ENCODE measurements around the gene PADI3. TPM values are rescaled to one million over a fixed set of nuclear protein-coding genes. Genes with fewer than 3 reads are reported as not detected.

Gene PADI3
- total RNA-seq, 2 donors from 2014 or later = not detected

- Mint-ChIP-seq H3K4me1 (ENCODE audit: low read depth) (peaks cover 59% of the 10 kb centered on the region), H3K4me3 (no peak overlapping the region), H3K27me3 (ENCODE audit: low read depth) (peaks cover 39% of the 10 kb centered on the region), H3K27ac (no peak overlapping the region), H3K36me3 (ENCODE audit: insufficient read depth in 2 of 2) (no peaks in the 10 kb centered on the region), H3K9me3 (no peaks in the 10 kb centered on the region)
- ATAC-seq (replicated peaks in 1 of 2) (no peak), DNase-seq (no peak)
Measured at GRCh38 chr1:17209430-17209829, 39.5 kb upstream of the PADI3 start.

- H3K4me3 Mint-ChIP-seq = no peak overlapping the region
- no peak for DNase-seq
- H3K27me3 Mint-ChIP-seq (ENCODE audit: low read depth) = peaks cover 41% of the 10 kb centered on the region
- no peaks in the 10 kb centered on the region for H3K36me3 Mint-ChIP-seq (ENCODE audit: insufficient read depth in 2 of 2)
- no peaks in the 10 kb centered on the region for H3K9me3 Mint-ChIP-seq
- peaks cover 53% of the 10 kb centered on the region for H3K4me1 Mint-ChIP-seq (ENCODE audit: low read depth)
- no peak overlapping the region for H3K27ac Mint-ChIP-seq
- ATAC-seq (replicated peaks in 1 of 2) = no peak
Measured at GRCh38 chr1:17210176-17210575, 38.7 kb upstream of the PADI3 start.

DNA sequence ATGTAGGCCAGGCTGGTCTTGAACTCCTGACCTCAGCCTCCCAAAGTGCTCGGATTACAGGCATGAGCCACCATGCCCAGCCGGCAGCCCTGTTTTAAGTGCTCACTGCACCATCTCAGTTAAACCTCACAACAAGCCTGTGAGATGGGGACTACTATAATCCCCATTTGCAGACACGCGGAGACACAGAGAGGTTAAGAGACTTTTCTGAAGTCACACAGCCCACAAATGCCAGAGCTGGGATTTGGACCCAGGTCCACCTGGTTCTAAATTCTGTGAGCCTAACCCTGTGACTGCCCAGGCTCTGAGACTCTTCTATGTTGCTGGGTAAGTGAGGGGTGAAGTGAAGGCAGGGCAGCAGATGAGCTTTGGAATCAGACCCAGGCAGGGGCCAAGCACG lies 37.5 kb upstream of the PADI3 start:
- Mint-ChIP-seq H3K9me3 (no peaks in the 10 kb centered on the region), H3K4me3 (no peak overlapping the region), H3K27me3 (ENCODE audit: low read depth) (peaks cover 41% of the 10 kb centered on the region), H3K27ac (no peak overlapping the region), H3K4me1 (ENCODE audit: low read depth) (peaks cover 53% of the 10 kb centered on the region), H3K36me3 (ENCODE audit: insufficient read depth in 2 of 2) (no peaks in the 10 kb centered on the region)
- ATAC-seq (replicated peaks in 1 of 2) (no peak), DNase-seq (no peak)

GRCh38 chr1:17212009-17212408 lies 36.9 kb upstream of the PADI3 start:
- Mint-ChIP-seq H3K36me3 (ENCODE audit: insufficient read depth in 2 of 2) (no peaks in the 10 kb centered on the region), H3K4me3 (peak overlapping the region in 1 of 2 donors; percentile 49), H3K27ac (no peak overlapping the region), H3K9me3 (no peaks in the 10 kb centered on the region), H3K27me3 (ENCODE audit: low read depth) (peaks cover 40% of the 10 kb centered on the region), H3K4me1 (ENCODE audit: low read depth) (peaks cover 52% of the 10 kb centered on the region)
- DNase-seq (no peak), ATAC-seq (replicated peaks in 1 of 2) (no peak)

DNA sequence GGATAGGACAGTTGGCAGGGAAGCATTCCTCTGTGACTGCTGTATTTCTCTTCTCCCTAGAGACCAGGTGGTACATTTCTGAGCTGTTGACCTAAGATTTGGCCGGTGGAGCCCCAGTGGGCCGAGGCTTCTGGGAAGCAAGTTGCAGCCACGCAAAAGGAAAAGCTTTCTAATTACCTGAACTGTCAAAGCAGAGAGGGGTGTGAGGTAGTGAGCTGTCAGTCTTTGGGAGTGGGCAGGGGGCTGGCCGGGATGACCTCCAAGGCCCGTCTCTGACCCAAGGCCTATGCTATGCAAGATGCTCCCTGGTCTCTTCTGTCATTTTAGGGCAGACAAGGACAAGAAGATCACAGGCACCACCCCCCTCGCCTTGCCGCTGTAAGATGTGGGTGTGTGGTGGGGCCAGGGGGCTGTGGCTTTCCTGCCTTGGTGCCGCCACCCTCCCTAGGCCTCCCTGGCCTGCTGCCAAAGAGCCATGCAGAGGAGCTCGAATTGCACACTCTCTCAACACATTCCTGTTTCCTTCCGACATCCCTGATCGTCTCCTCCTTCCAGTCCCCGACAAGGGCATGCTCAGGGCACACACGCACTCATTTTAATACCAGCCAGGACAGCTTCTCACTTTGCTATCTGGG lies 36.3 kb upstream of the PADI3 start:
- H3K4me1 Mint-ChIP-seq (ENCODE audit: low read depth) = peaks cover 46% of the 10 kb centered on the region

GRCh38 chr1:17213148-17213781 lies 35.6 kb upstream of the PADI3 start:
- ATAC-seq (replicated peaks in 1 of 2) (no peak), DNase-seq (no peak)
- Mint-ChIP-seq H3K36me3 (ENCODE audit: insufficient read depth in 2 of 2) (no peaks in the 10 kb centered on the region), H3K4me1 (ENCODE audit: low read depth) (peaks cover 40% of the 10 kb centered on the region), H3K27me3 (ENCODE audit: low read depth) (peaks cover 40% of the 10 kb centered on the region), H3K9me3 (no peaks in the 10 kb centered on the region), H3K27ac (no peak overlapping the region), H3K4me3 (peak overlapping the region; percentile 49 to 53)

More for the DNA sequence above, 36.3 kb upstream of the PADI3 start:
- Mint-ChIP-seq H3K9me3 (no peaks in the 10 kb centered on the region), H3K27ac (no peak overlapping the region), H3K36me3 (ENCODE audit: insufficient read depth in 2 of 2) (no peaks in the 10 kb centered on the region), H3K27me3 (ENCODE audit: low read depth) (peaks cover 40% of the 10 kb centered on the region), H3K4me3 (peak overlapping the region; percentile 49 to 53)
- peak; percentile 65 to 76 for DNase-seq
- ATAC-seq (replicated peaks in 1 of 2) = peak; percentile 35 to 45

GRCh38 chr1:17213782-17214148 lies 35.1 kb upstream of the PADI3 start:
- Mint-ChIP-seq H3K4me1 (ENCODE audit: low read depth) (peaks cover 35% of the 10 kb centered on the region), H3K27me3 (ENCODE audit: low read depth) (peaks cover 40% of the 10 kb centered on the region), H3K9me3 (no peaks in the 10 kb centered on the region), H3K36me3 (ENCODE audit: insufficient read depth in 2 of 2) (no peaks in the 10 kb centered on the region), H3K4me3 (no peak overlapping the region), H3K27ac (no peak overlapping the region)
- no peak for ATAC-seq (replicated peaks in 1 of 2)
- DNase-seq = no peak

DNA sequence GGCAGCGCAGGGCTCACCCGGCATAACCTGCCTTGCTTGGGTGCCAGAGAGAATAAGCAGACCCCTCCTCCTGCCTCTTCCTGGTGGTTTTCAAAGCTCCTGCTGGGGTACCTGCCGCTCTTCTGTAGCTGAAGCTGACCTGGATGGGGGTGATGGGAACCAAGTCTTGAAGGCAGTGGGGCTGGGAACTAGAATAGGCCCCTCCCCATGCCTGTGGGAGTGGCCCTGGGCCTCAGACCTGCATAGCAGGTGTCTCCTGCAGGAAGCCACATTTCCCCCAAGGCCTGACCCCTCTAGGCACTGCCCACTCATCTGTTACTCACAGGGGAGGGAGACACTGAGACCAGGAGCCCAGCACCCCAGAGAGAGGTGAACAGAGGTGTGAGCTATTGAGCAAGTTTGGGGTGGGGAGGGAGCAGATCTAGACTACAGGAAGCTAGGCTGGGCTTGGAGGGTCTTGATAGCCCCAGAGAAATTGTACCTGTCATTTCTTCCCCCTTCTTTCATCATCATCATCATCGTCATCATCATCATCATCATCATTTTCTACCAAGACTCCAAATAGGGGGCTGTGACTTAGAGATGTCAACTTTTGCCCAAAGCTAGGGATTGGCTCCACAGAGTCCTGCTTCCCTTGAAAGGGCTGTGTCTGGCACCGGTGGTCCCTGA lies 33.9 kb upstream of the PADI3 start:
- Mint-ChIP-seq H3K9me3 (no peaks in the 10 kb centered on the region), H3K4me3 (no peak overlapping the region), H3K27ac (no peak overlapping the region), H3K4me1 (ENCODE audit: low read depth) (peaks cover 30% of the 10 kb centered on the region), H3K27me3 (ENCODE audit: low read depth) (peaks cover 40% of the 10 kb centered on the region), H3K36me3 (ENCODE audit: insufficient read depth in 2 of 2) (no peaks in the 10 kb centered on the region)
- DNase-seq = no peak
- no peak for ATAC-seq (replicated peaks in 1 of 2)

- Mint-ChIP-seq H3K36me3 (ENCODE audit: insufficient read depth in 2 of 2) (no peaks in the 10 kb centered on the region), H3K9me3 (no peaks in the 10 kb centered on the region), H3K27ac (no peak overlapping the region), H3K4me1 (ENCODE audit: low read depth) (peaks cover 30% of the 10 kb centered on the region), H3K4me3 (no peak overlapping the region), H3K27me3 (ENCODE audit: low read depth) (peaks cover 40% of the 10 kb centered on the region)
- no peak for ATAC-seq (replicated peaks in 1 of 2)
- no peak for DNase-seq
Measured at GRCh38 chr1:17215545-17215890, 33.4 kb upstream of the PADI3 start.

GRCh38 chr1:17216078-17216477 lies 32.8 kb upstream of the PADI3 start:
- no peak overlapping the region for H3K27ac Mint-ChIP-seq
- no peaks in the 10 kb centered on the region for H3K9me3 Mint-ChIP-seq
- peaks cover 30% of the 10 kb centered on the region for H3K4me1 Mint-ChIP-seq (ENCODE audit: low read depth)
- DNase-seq (no peak), ATAC-seq (replicated peaks in 1 of 2) (no peak)
- H3K27me3 Mint-ChIP-seq (ENCODE audit: low read depth) = peaks cover 40% of the 10 kb centered on the region
- H3K4me3 Mint-ChIP-seq = no peak overlapping the region
- H3K36me3 Mint-ChIP-seq (ENCODE audit: insufficient read depth in 2 of 2) = no peaks in the 10 kb centered on the region

DNA sequence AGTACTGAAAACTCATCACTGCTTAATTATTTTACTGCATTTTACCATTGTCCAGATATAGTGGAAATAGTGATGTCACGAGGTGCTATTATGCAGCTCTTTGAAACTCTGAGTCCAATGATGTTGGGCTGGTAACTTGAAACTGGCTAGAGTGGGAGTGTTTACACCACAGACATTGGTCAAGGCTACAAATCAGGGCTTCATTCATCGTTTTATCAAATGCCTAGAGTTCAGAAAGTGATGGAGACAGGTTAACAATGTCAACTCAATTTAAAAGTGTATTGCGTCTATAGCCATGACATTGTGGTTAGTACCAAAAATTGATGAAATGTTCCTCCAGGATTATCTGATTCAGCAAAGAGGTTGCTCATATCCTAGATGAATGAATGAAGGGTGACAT lies 31.3 kb upstream of the PADI3 start:
- ATAC-seq (replicated peaks in 1 of 2) = no peak
- Mint-ChIP-seq H3K4me3 (no peak overlapping the region), H3K9me3 (no peaks in the 10 kb centered on the region), H3K27me3 (ENCODE audit: low read depth) (peaks cover 45% of the 10 kb centered on the region), H3K36me3 (ENCODE audit: insufficient read depth in 2 of 2) (no peaks in the 10 kb centered on the region), H3K27ac (no peak overlapping the region), H3K4me1 (ENCODE audit: low read depth) (peaks cover 17% of the 10 kb centered on the region)
- DNase-seq = no peak

DNA sequence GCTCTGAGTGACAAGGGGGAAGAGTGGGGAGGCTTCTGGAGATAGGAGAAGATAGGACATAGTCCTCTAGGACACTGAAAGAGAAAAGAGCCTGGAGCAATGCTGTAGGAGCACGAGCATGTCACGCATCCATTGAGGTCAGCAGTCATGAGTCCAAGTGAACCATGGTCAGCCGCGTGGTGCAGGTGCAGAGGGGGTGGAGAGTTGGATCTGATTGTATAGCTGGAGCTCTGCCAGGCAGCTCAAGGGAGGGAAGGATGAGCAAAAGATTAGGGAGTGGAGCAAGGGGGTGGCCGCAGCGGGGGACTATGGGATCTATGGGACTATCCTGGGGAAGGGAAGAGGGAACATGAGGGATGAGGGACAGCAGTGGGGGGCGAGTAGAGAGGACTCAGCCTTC lies 30.0 kb upstream of the PADI3 start:
- no peak overlapping the region for H3K4me3 Mint-ChIP-seq
- ATAC-seq (replicated peaks in 1 of 2) (no peak), DNase-seq (no peak)
- H3K4me1 Mint-ChIP-seq (ENCODE audit: low read depth) = peaks cover 4% of the 10 kb centered on the region
- no peaks in the 10 kb centered on the region for H3K36me3 Mint-ChIP-seq (ENCODE audit: insufficient read depth in 2 of 2)
- H3K9me3 Mint-ChIP-seq = no peaks in the 10 kb centered on the region
- H3K27me3 Mint-ChIP-seq (ENCODE audit: low read depth) = peaks cover 31% of the 10 kb centered on the region
- no peak overlapping the region for H3K27ac Mint-ChIP-seq

- DNase-seq (no peak), ATAC-seq (replicated peaks in 1 of 2) (no peak)
- Mint-ChIP-seq H3K4me1 (ENCODE audit: low read depth) (no peaks in the 10 kb centered on the region), H3K27me3 (ENCODE audit: low read depth) (peaks cover 19% of the 10 kb centered on the region), H3K36me3 (ENCODE audit: insufficient read depth in 2 of 2) (no peaks in the 10 kb centered on the region), H3K9me3 (no peaks in the 10 kb centered on the region), H3K4me3 (no peak overlapping the region), H3K27ac (no peak overlapping the region)
Measured at GRCh38 chr1:17220287-17220686, 28.6 kb upstream of the PADI3 start.

Measured in activated T-cell treated with anti-CD3 and anti-CD28 coated beads, Interleukin-2, amount 50 U/mL, for 72 hours (primary cell).